Umbilical cord (tissue), 2 donors: Measurements from ENCODE around the gene ALX3. TPM values are rescaled to one million over a fixed set of nuclear protein-coding genes. Genes with fewer than 3 reads are reported as not detected.

Experiments used
- DNase-seq: peaks from one replicate; pipeline ENCODE4 v3.0.0-alpha.2; 2015; ENCODE audit warnings: low spot score
- total RNA-seq: library from RNA; depleted of rRNA; stranded (reverse); fragments of >200 nt; gene quantifications from one replicate; pipeline ENCODE4 v1.2.3, GENCODE V29; 2014; ENCODE audit warnings: low replicate concordance; ENCODE audit not compliant: insufficient read depth

The ALX3 gene
- total RNA-seq = 0.48 TPM

GRCh38 chr1:110070671-110071242, at the start of gene ALX3:
Gene ALX3 (minus strand): TSS chr1:110070672. CDS start chr1:110070612, 60 bp downstream.
- no peak for DNase-seq

DNA sequence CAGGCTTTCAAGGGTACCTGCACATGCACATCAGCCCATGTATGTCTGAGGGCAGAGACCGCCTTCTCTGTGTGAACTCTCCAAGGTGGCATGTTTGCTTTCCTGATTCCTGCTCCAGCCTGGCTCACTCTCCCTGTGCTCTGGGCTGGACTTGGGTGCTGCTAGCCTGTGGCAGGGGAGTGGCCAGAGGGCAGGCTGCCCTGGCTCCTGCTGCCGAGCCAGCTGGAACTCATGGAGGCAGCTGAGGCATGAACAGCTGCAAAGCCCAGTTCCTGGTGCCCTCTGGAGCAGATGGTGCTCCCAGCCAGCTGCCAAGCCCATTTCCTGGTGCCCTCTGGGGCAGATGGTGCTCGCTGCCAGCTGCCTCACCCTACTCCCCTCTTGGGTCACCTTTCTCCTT, 49.4 kb upstream of the ALX3 start:
- no peak for DNase-seq

- no peak for DNase-seq
Observed at GRCh38 chr1:110118636-110119396, 48.3 kb upstream of the ALX3 start.

GRCh38 chr1:110114784-110115183, 44.3 kb upstream of the ALX3 start:
- no peak for DNase-seq

GRCh38 chr1:110114173-110114572, 43.7 kb upstream of the ALX3 start:
- DNase-seq = no peak

- no peak for DNase-seq
Observed at GRCh38 chr1:110113551-110113950, 43.1 kb upstream of the ALX3 start.

GRCh38 chr1:110112656-110113055, 42.2 kb upstream of the ALX3 start:
- DNase-seq = no peak

DNA sequence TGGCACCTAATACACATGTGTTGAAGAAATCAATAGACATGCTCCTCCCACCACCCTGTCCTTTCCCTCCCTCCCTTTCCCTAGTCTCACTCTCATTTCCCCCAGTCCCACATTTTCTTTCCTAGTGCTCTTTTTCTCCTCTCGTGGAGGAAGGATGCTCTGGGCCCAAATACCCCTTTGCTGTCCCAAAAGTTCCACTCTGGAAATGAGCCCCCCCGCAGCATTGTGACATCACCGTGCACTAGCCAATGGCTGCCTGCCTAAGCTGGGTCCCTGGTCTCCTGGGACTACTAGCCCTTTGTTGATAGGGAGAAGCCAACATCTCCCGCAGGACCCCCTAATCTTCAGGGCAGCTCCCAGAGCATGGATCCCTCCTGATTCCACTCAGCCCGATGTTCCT, 41.7 kb upstream of the ALX3 start, which contains the start of gene UBL4B:
Gene UBL4B (plus strand): TSS at position 301 of the 400 bp plus-strand sequence. CDS start 92 bp downstream, at position 393.
- DNase-seq = no peak

DNA sequence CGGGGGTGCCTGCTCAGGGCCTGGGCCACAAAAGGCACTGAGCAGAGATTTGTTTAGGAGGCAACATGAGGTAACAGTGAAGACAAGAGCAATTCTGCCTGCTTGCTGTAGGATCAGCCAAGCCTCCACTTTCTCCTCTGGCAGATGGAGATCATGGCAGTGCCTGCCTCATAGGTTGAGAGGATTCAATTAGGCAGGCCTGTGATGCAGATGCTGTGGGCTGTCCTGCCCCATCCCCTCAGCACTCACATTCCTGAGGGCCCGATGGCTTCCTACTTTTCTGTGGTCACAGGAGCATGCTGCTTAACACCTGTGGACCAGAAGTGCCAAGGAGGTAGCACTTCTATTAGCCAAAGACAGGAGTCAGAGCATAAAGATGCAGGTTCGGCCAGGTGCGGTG, 40.6 kb upstream of the ALX3 start:
- no peak for DNase-seq

- no peak for DNase-seq
Observed at GRCh38 chr1:110107867-110108469, 37.5 kb upstream of the ALX3 start.

- peak; percentile 73 for DNase-seq
Observed at GRCh38 chr1:110106013-110106941, 35.8 kb upstream of the ALX3 start.

DNA sequence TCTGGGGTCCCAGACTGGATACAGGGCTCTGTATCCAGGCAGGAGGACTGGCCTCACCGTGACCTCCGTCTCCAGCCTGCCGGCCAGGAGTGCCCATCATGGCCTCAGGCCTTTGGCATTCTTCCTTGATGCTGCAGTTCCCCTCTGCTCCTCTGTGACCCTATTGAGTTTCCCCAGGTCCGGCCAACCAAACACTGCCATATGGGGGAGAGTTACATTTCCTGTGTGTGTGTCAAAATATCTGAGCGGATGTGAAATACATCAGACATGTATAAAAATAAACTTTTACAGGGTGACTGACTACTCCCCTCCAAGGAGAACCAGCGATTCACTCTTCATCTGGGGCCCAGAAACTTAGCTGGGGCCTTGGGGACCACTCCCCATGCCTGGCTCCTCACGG, 31.6 kb upstream of the ALX3 start:
- no peak for DNase-seq

GRCh38 chr1:110100335-110100734, 29.9 kb upstream of the ALX3 start:
- DNase-seq = no peak

DNA sequence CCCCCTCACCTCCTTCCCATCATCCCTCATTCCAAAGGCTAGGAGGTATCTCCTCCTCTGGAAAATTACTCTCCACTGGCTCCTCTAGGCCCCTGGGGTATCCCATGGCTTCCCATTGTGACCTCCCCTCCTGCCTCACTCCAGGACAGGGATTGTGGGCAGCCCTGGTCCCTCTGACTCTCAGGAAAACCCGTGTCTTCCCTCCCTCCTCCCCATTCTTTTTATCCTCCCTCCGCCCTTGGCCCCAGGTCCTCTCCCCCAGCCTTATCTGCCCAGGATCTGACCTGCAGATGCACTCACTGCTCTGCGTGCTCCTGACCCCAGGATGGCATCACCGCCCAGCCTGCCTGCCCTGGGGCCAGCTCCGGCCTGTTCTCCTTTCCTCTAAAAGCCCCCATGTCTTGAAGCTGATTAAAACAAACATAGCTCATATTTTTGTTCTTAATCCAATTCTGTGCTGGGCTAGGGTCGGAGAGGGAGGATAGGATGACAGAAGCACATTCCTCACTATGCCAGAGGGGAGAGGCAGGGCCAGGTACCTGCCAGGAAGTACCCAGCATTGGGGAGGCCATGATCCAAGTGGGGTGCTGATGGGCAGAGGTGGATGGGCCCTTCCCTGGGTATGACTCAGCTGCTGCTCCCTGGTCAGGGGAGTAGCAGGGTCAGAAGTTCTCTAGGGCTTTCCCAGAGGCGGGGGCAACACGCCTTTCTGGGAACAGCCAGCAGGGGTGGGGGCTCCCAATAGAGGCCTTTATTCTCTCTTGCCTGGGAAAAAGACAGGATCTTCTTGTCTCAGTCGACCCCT, 28.0 kb upstream of the ALX3 start:
- DNase-seq = no peak

- no peak for DNase-seq
Observed at GRCh38 chr1:110097507-110098221, 27.2 kb upstream of the ALX3 start.

- no peak for DNase-seq
Observed at GRCh38 chr1:110094931-110095654, 24.6 kb upstream of the ALX3 start.

DNA sequence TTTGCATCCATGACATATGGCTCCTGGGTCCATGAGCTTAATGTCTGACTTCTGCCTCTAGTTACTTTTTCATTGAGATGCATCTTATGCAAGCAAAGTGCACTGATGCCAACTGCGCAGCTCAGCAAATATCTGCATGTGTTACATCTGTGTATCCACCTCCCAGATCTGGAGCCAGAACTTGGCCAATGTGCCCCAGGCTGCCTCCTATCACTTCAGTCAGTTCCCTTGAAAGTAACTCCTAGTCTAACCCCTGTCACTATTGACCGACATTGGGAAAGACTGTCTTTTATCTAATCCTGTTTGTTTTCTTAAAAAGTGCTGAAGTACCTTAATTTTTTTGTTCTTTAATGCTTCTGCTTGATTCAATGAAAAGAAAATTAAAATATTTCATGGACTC, 22.5 kb upstream of the ALX3 start:
- no peak for DNase-seq

- no peak for DNase-seq
Observed at GRCh38 chr1:110091791-110092190, 21.3 kb upstream of the ALX3 start.

DNA sequence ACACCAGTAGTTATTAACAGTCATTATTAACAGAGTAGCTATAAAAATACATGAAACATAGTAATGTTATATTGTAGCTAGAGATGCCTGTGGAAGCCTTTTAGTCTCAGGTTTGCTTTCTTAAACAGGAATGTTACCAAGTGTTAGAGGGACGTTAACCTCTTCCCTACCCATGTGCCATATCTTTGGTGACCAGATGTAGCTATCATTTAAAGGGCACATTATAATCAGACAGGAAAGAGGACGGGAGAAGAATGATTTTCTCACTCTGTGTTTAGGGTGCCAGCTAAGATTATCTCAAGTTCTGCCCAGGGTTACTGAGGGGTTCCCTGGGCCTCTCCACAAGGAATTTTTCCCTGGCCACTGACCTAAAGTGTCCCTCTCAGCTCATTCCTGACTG, 20.9 kb upstream of the ALX3 start:
- no peak for DNase-seq
